Ectodermal cell (in vitro differentiated cells): Measurements from ENCODE around the gene MTERF4.

Experiments used
- H3K27ac ChIP-seq: 2 replicates; pipeline ENCODE4 v1.7.0; 2013; ENCODE audit warnings: mild to moderate bottlenecking, low read depth, low read length; ENCODE audit not compliant: insufficient read depth, poor library complexity, severe bottlenecking
- H3K27me3 ChIP-seq: 2 replicates; pipeline ENCODE4 v1.7.0; 2013; ENCODE audit warnings: mild to moderate bottlenecking, low read length; ENCODE audit not compliant: insufficient read depth, control insufficient read depth, poor library complexity, severe bottlenecking
- H3K36me3 ChIP-seq: one replicate; pipeline ENCODE4 v1.7.0; 2013; ENCODE audit warnings: low read length; ENCODE audit not compliant: control insufficient read depth, insufficient read depth
- H3K4me1 ChIP-seq: one replicate; pipeline ENCODE4 v1.7.0; 2013; ENCODE audit warnings: low read length; ENCODE audit not compliant: control insufficient read depth, insufficient read depth
- H3K4me3 ChIP-seq: 2 replicates; pipeline ENCODE4 v1.7.0; 2013; ENCODE audit warnings: low read depth, low read length, control low read depth; ENCODE audit not compliant: insufficient read depth
- H3K9me3 ChIP-seq: 2 replicates; pipeline ENCODE4 v1.7.0; 2013; ENCODE audit warnings: mild to moderate bottlenecking, low read length, moderate library complexity; ENCODE audit not compliant: control insufficient read depth
- WGBS, 2 experiments: methylation state at CpG; one replicate each; pipeline ENCODE4 v1.1.7; 2013; ENCODE audit warnings: missing lambda C conversion rate in 2 of 2; 5-methylcytosine and 5-hydroxymethylcytosine counted together

Gene MTERF4

GRCh38 chr2:241074901-241075540 is 27.1 kb downstream of the MTERF4 start:
- H3K36me3 ChIP-seq, result no peaks in the 10 kb centered on the region
- H3K27ac ChIP-seq, result no peak overlapping the region
- H3K4me1 ChIP-seq, result peaks cover 3% of the 10 kb centered on the region
- 94 to 96% methylated on average over 15 to 16 of the region's 16 CpGs for WGBS, 2 experiments
- no peak overlapping the region for H3K4me3 ChIP-seq
- H3K9me3 ChIP-seq, result no peaks in the 10 kb centered on the region
- H3K27me3 ChIP-seq, result no peaks in the 10 kb centered on the region

DNA sequence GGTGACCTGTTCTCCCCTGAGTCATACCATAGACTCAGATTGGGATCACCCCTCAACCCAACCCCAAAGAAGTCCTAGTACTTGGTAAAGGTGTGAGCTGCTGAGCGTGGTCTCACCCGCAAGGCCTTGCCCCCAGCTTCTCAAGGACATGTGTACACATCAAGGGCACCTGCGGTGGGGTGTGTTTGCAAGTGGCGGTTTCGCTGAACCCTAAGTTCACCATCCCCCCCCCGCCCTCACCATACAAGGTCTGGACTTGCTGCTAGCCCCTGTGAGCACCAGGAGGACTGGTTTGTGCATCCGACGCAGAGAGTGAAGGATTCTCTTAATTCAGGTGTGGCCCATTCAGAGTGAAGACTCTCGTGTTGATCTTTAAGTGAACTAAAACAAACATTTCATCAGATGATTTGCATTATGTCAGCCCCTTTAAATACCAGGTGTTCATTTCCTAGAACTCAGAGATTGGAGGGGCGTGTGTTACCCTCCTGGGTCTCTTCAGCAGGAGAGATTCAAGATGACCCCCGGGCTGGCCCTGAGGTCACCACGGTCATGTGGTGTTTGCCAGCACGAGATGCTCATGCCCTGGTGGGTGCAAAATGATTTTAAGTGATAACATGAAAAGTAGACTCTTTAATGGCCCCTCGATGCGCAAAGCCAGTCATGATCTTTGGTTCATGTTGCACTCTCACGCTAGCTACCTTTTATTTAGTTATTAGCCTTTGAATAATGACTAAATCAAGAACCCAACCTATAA is 27.8 kb downstream of the MTERF4 start:
- Histone ChIP-seq H3K4me1 (peaks cover 3% of the 10 kb centered on the region), H3K27ac (no peak overlapping the region), H3K27me3 (no peaks in the 10 kb centered on the region), H3K9me3 (no peaks in the 10 kb centered on the region), H3K36me3 (no peaks in the 10 kb centered on the region), H3K4me3 (no peak overlapping the region)
- WGBS, 2 experiments, result 93 to 94% methylated on average over 16 of the region's 16 CpGs

- Histone ChIP-seq H3K9me3 (no peaks in the 10 kb centered on the region), H3K4me1 (peaks cover 3% of the 10 kb centered on the region), H3K4me3 (no peak overlapping the region), H3K27ac (no peak overlapping the region), H3K36me3 (no peaks in the 10 kb centered on the region), H3K27me3 (no peaks in the 10 kb centered on the region)
- WGBS, 2 experiments, result 85 to 87% methylated on average over 25 of the region's 25 CpGs
These were observed 28.7 kb downstream of the MTERF4 start for GRCh38 chr2:241073166-241074064.

GRCh38 chr2:241072553-241073165 is 29.4 kb downstream of the MTERF4 start:
- Histone ChIP-seq H3K4me1 (peaks cover 3% of the 10 kb centered on the region), H3K27ac (no peak overlapping the region), H3K27me3 (no peaks in the 10 kb centered on the region), H3K36me3 (no peaks in the 10 kb centered on the region), H3K4me3 (no peak overlapping the region), H3K9me3 (no peaks in the 10 kb centered on the region)
- 84 to 89% methylated on average over 14 of the region's 14 CpGs for WGBS, 2 experiments

DNA sequence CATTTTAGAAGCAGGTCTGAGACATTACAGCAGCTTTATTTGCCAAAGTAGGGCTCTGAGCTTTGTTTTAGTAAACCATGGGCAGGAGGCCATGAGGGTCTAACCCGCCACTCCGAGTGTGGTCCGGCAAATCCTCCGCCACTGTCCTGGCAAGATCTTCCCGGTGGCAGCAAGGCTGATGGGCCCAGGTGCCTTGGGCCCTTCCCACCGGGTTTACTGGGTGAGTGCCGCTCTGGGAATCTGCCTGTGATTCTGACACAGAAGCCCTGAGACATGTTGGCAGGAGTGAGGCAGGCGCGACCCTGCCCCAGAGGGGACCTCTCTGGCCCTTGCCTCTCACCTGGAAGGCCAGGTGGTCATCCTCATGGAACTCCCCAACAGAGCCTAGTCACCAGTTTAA is 29.9 kb downstream of the MTERF4 start:
- Histone ChIP-seq H3K36me3 (no peaks in the 10 kb centered on the region), H3K9me3 (no peaks in the 10 kb centered on the region), H3K4me3 (no peak overlapping the region), H3K27me3 (no peaks in the 10 kb centered on the region), H3K27ac (no peak overlapping the region), H3K4me1 (peaks cover 3% of the 10 kb centered on the region)
- whole genome bisulfite sequencing, 2 experiments, result 82 to 84% methylated on average over 9 of the region's 9 CpGs

DNA sequence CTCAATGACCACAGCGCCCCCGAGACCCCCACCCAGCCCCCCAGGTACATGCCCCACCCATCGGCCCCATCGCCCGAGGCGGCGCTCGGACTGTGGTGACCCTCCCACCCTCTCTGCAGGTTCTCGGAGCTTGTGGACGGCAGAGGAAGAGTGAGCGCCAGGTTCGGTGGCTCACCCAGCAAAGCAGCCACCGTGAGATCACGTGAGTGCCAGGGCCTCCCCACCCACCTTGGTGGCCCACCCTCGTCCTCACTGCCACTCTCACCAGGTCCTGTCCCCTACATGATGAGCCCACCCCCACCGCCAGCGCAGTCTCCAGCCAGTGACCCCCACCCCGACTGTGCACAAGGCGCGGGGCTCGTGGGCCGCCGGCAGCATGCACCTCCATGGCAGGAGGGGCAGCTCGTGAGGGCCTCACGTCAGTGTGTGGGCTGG is 30.4 kb downstream of the MTERF4 start:
- no peak overlapping the region for H3K4me3 ChIP-seq
- no peaks in the 10 kb centered on the region for H3K36me3 ChIP-seq
- 95% methylated on average over 25 of the region's 25 CpGs for WGBS, 2 experiments
- no peak overlapping the region for H3K27ac ChIP-seq
- H3K4me1 ChIP-seq, result peaks cover 3% of the 10 kb centered on the region
- H3K9me3 ChIP-seq, result no peaks in the 10 kb centered on the region
- H3K27me3 ChIP-seq, result no peaks in the 10 kb centered on the region

- Histone ChIP-seq H3K9me3 (no peaks in the 10 kb centered on the region), H3K4me3 (no peak overlapping the region), H3K27ac (no peak overlapping the region), H3K36me3 (no peaks in the 10 kb centered on the region), H3K4me1 (peaks cover 3% of the 10 kb centered on the region), H3K27me3 (no peaks in the 10 kb centered on the region)
- WGBS, 2 experiments, result 91% methylated on average over 31 of the region's 31 CpGs
These were observed 31.0 kb downstream of the MTERF4 start for GRCh38 chr2:241070811-241071676.

GRCh38 chr2:241070361-241070760 is 31.7 kb downstream of the MTERF4 start:
- Histone ChIP-seq H3K27ac (no peak overlapping the region), H3K27me3 (no peaks in the 10 kb centered on the region), H3K4me3 (no peak overlapping the region), H3K4me1 (peaks cover 3% of the 10 kb centered on the region), H3K36me3 (no peaks in the 10 kb centered on the region), H3K9me3 (no peaks in the 10 kb centered on the region)
- 93 to 95% methylated on average over 13 of the region's 13 CpGs for WGBS, 2 experiments

GRCh38 chr2:241069821-241070281 is 32.2 kb downstream of the MTERF4 start:
- Histone ChIP-seq H3K27ac (no peak overlapping the region), H3K4me1 (peaks cover 3% of the 10 kb centered on the region), H3K36me3 (no peaks in the 10 kb centered on the region), H3K27me3 (no peaks in the 10 kb centered on the region), H3K4me3 (no peak overlapping the region), H3K9me3 (no peaks in the 10 kb centered on the region)
- 84 to 85% methylated on average over 26 of the region's 26 CpGs for WGBS, 2 experiments
